BLaER1 (cell line): ENCODE data around the gene SMURF2.

Experiments
- H3K27ac ChIP-seq: shearing (Covaris generic); formaldehyde crosslinking; 2 replicates; pipeline ENCODE4 v1.8.1; 2022
- H3K27me3 ChIP-seq: shearing (Covaris generic); formaldehyde crosslinking; 2 replicates; pipeline ENCODE4 v1.8.1; 2022
- H3K36me3 ChIP-seq: shearing (Covaris generic); formaldehyde crosslinking; 2 replicates; pipeline ENCODE4 v1.8.1; 2022
- H3K4me1 ChIP-seq: shearing (Covaris generic); formaldehyde crosslinking; 2 replicates; pipeline ENCODE4 v1.8.1; 2022
- H3K4me2 ChIP-seq: shearing (Covaris generic); formaldehyde crosslinking; 2 replicates; pipeline ENCODE4 v1.8.1; 2022
- H3K4me3 ChIP-seq: shearing (Covaris generic); formaldehyde crosslinking; 2 replicates; pipeline ENCODE4 v1.8.1; 2022
- H3K9ac ChIP-seq: shearing (Covaris generic); formaldehyde crosslinking; 2 replicates; pipeline ENCODE4 v1.8.1; 2022
- H3K9me3 ChIP-seq: shearing (Covaris generic); formaldehyde crosslinking; 2 replicates; pipeline ENCODE4 v1.8.1; 2022
- H4K20me1 ChIP-seq: shearing (Covaris generic); formaldehyde crosslinking; 2 replicates; pipeline ENCODE4 v1.8.1; 2022
- Cebpa-rat ChIP-seq: shearing (Covaris generic); IDR thresholded peaks from 2 replicates; pipeline ENCODE4 v1.8.1; 2022

Gene SMURF2

GRCh38 chr17:64651889-64652288 lies 10.2 kb downstream of the SMURF2 start:
- H3K4me1 ChIP-seq = no peaks in the 10 kb centered on the region
- H3K27ac ChIP-seq = no peak overlapping the region
- H3K4me2 ChIP-seq = no peak overlapping the region
- peaks cover 17% of the 10 kb centered on the region for H3K9me3 ChIP-seq
- TF ChIP-seq Cebpa-rat = no peak
- peaks cover 93% of the 10 kb centered on the region for H4K20me1 ChIP-seq
- peaks cover 16% of the 10 kb centered on the region for H3K36me3 ChIP-seq
- H3K9ac ChIP-seq = no peak overlapping the region
- H3K27me3 ChIP-seq = no peaks in the 10 kb centered on the region
- no peak overlapping the region for H3K4me3 ChIP-seq

- Histone ChIP-seq H3K27ac (no peak overlapping the region), H3K9ac (no peak overlapping the region), H3K27me3 (no peaks in the 10 kb centered on the region), H3K4me3 (no peak overlapping the region), H3K9me3 (no peaks in the 10 kb centered on the region), H3K36me3 (peaks cover 24% of the 10 kb centered on the region), H3K4me2 (no peak overlapping the region), H4K20me1 (peaks cover 98% of the 10 kb centered on the region), H3K4me1 (no peaks in the 10 kb centered on the region)
- no peak for TF ChIP-seq Cebpa-rat
Observed at GRCh38 chr17:64648234-64648633, 13.9 kb downstream of the SMURF2 start.

GRCh38 chr17:64647817-64648216 lies 14.3 kb downstream of the SMURF2 start:
- H3K4me2 ChIP-seq = no peak overlapping the region
- no peaks in the 10 kb centered on the region for H3K27me3 ChIP-seq
- peaks cover 28% of the 10 kb centered on the region for H3K36me3 ChIP-seq
- peaks cover 98% of the 10 kb centered on the region for H4K20me1 ChIP-seq
- no peaks in the 10 kb centered on the region for H3K4me1 ChIP-seq
- no peak for TF ChIP-seq Cebpa-rat
- H3K27ac ChIP-seq = no peak overlapping the region
- H3K9me3 ChIP-seq = no peaks in the 10 kb centered on the region
- no peak overlapping the region for H3K4me3 ChIP-seq
- H3K9ac ChIP-seq = no peak overlapping the region

- H4K20me1 ChIP-seq = peaks cover 87% of the 10 kb centered on the region
- H3K36me3 ChIP-seq = peaks cover 49% of the 10 kb centered on the region
- TF ChIP-seq Cebpa-rat = no peak
Observed at GRCh38 chr17:64639516-64639915, 22.6 kb downstream of the SMURF2 start.

GRCh38 chr17:64638552-64639203 lies 23.4 kb downstream of the SMURF2 start:
- Histone ChIP-seq H3K4me1 (no peaks in the 10 kb centered on the region), H3K4me3 (no peak overlapping the region), H3K27me3 (no peaks in the 10 kb centered on the region), H3K36me3 (peaks cover 41% of the 10 kb centered on the region), H4K20me1 (peaks cover 87% of the 10 kb centered on the region), H3K9me3 (0 out of 2 replicates have a peak, but pooled peaks cover 6% of the 10 kb centered on the region), H3K4me2 (no peak overlapping the region), H3K9ac (no peak overlapping the region), H3K27ac (no peak overlapping the region)
- TF ChIP-seq Cebpa-rat = no peak

More at GRCh38 chr17:64639516-64639915, 22.6 kb downstream of the SMURF2 start:
- Histone ChIP-seq H3K4me3 (no peak overlapping the region), H3K9me3 (0 out of 2 replicates have a peak, but pooled peaks cover 6% of the 10 kb centered on the region), H3K4me1 (no peaks in the 10 kb centered on the region), H3K9ac (no peak overlapping the region), H3K4me2 (no peak overlapping the region), H3K27me3 (no peaks in the 10 kb centered on the region), H3K27ac (no peak overlapping the region)

- 0 out of 2 replicates have a peak, but pooled peaks cover 6% of the 10 kb centered on the region for H3K9me3 ChIP-seq
- H3K4me2 ChIP-seq = no peak overlapping the region
- H3K9ac ChIP-seq = no peak overlapping the region
- no peaks in the 10 kb centered on the region for H3K27me3 ChIP-seq
- H4K20me1 ChIP-seq = peaks cover 81% of the 10 kb centered on the region
- no peak for TF ChIP-seq Cebpa-rat
- H3K27ac ChIP-seq = no peak overlapping the region
- H3K4me3 ChIP-seq = no peak overlapping the region
- H3K4me1 ChIP-seq = no peaks in the 10 kb centered on the region
- peaks cover 32% of the 10 kb centered on the region for H3K36me3 ChIP-seq
Observed at GRCh38 chr17:64635647-64636305, 26.3 kb downstream of the SMURF2 start.

- Histone ChIP-seq H3K4me1 (no peaks in the 10 kb centered on the region), H3K9me3 (0 out of 2 replicates have a peak, but pooled peaks cover 6% of the 10 kb centered on the region), H3K36me3 (peaks cover 28% of the 10 kb centered on the region), H4K20me1 (peaks cover 84% of the 10 kb centered on the region), H3K4me2 (no peak overlapping the region), H3K9ac (no peak overlapping the region), H3K27me3 (no peaks in the 10 kb centered on the region), H3K4me3 (no peak overlapping the region), H3K27ac (no peak overlapping the region)
- no peak for TF ChIP-seq Cebpa-rat
Observed at GRCh38 chr17:64634218-64634617, 27.9 kb downstream of the SMURF2 start.

- H3K4me2 ChIP-seq = no peak overlapping the region
- H3K9me3 ChIP-seq = 0 out of 2 replicates have a peak, but pooled peaks cover 6% of the 10 kb centered on the region
- no peak for TF ChIP-seq Cebpa-rat
- no peaks in the 10 kb centered on the region for H3K27me3 ChIP-seq
- no peak overlapping the region for H3K4me3 ChIP-seq
- no peaks in the 10 kb centered on the region for H3K4me1 ChIP-seq
- H3K36me3 ChIP-seq = peaks cover 16% of the 10 kb centered on the region
- H3K27ac ChIP-seq = no peak overlapping the region
- H4K20me1 ChIP-seq = peaks cover 86% of the 10 kb centered on the region
- H3K9ac ChIP-seq = no peak overlapping the region
Observed at GRCh38 chr17:64632606-64633005, 29.5 kb downstream of the SMURF2 start.

- Histone ChIP-seq H3K4me2 (no peak overlapping the region), H3K27me3 (no peaks in the 10 kb centered on the region), H3K9ac (no peak overlapping the region), H3K27ac (no peak overlapping the region), H4K20me1 (peaks cover 86% of the 10 kb centered on the region), H3K4me1 (no peaks in the 10 kb centered on the region), H3K4me3 (no peak overlapping the region), H3K9me3 (0 out of 2 replicates have a peak, but pooled peaks cover 6% of the 10 kb centered on the region), H3K36me3 (peaks cover 13% of the 10 kb centered on the region; the same call in 1 of the 2 replicates)
- no peak for TF ChIP-seq Cebpa-rat
Observed at GRCh38 chr17:64632194-64632593, 29.9 kb downstream of the SMURF2 start.
